PFSK-1 (cell line): ENCODE results near the gene KCNK13.

Experiments
- FOXP2 ChIP-seq: optimal IDR thresholded peaks from 2 replicates; pipeline ENCODE3; 2011; ENCODE audit warnings: borderline replicate concordance, control low read depth, inconsistent platforms; ENCODE audit not compliant: insufficient read depth; ENCODE audit errors: extremely low read length, extremely low read depth
- POLR2AphosphoS5 ChIP-seq: IDR thresholded peaks from 2 replicates; pipeline ENCODE4 v1.6.1; 2012; ENCODE audit warnings: low read depth, mild to moderate bottlenecking, control low read depth, low read length, moderate library complexity
- REST ChIP-seq, 2 experiments: IDR thresholded peaks; 2 replicates each; pipeline versions ENCODE4 v1.6.1 to v1.8.0; 2011 to 2012; ENCODE audit warnings: low read depth in 2 of 2, low read length in 2 of 2, control low read depth in 1 of 2, inconsistent platforms in 1 of 2, mild to moderate bottlenecking in 1 of 2, moderate library complexity in 1 of 2; ENCODE audit not compliant: insufficient read depth in 1 of 2
- SIN3A ChIP-seq: IDR thresholded peaks from 2 replicates; pipeline ENCODE4 v1.6.1; 2012; ENCODE audit warnings: mild to moderate bottlenecking, low read length, moderate library complexity, borderline replicate concordance; ENCODE audit not compliant: insufficient read depth
- TAF1 ChIP-seq: IDR thresholded peaks from 2 replicates; pipeline ENCODE4 v1.6.1; 2012; ENCODE audit warnings: low read length, control low read depth, borderline replicate concordance; ENCODE audit not compliant: insufficient read depth

The KCNK13 gene

GRCh38 chr14:90107789-90108188 lies 46.0 kb downstream of the KCNK13 start:
- TF ChIP-seq TAF1 (no peak), POLR2AphosphoS5 (no peak), SIN3A (no peak), FOXP2 (no peak), REST (IDR thresholded peaks at IDR 0.05; ENCODE audit: insufficient read depth in 1 of 2, low read depth in 2 of 2, low read length in 2 of 2) (no peak)

GRCh38 chr14:90109858-90110257 lies 48.1 kb downstream of the KCNK13 start:
- no peak for TF ChIP-seq TAF1
- TF ChIP-seq POLR2AphosphoS5 = no peak
- TF ChIP-seq REST (IDR thresholded peaks at IDR 0.05; ENCODE audit: insufficient read depth in 1 of 2, low read depth in 2 of 2, low read length in 2 of 2) = no peak
- no peak for TF ChIP-seq SIN3A
- TF ChIP-seq FOXP2 = no peak

GRCh38 chr14:90111895-90112534 lies 50.2 kb downstream of the KCNK13 start:
- TF ChIP-seq TAF1 (no peak), REST (IDR thresholded peaks at IDR 0.05; ENCODE audit: insufficient read depth in 1 of 2, low read depth in 2 of 2, low read length in 2 of 2) (no peak), FOXP2 (no peak), SIN3A (no peak), POLR2AphosphoS5 (no peak)

- TF ChIP-seq TAF1 = no peak
- no peak for TF ChIP-seq FOXP2
- no peak for TF ChIP-seq REST (IDR thresholded peaks at IDR 0.05; ENCODE audit: insufficient read depth in 1 of 2, low read depth in 2 of 2, low read length in 2 of 2)
These were observed 52.8 kb downstream of the KCNK13 start for GRCh38 chr14:90114554-90114953.

GRCh38 chr14:90115780-90116179 lies 54.0 kb downstream of the KCNK13 start:
- TF ChIP-seq SIN3A = no peak
- no peak for TF ChIP-seq REST (IDR thresholded peaks at IDR 0.05; ENCODE audit: insufficient read depth in 1 of 2, low read depth in 2 of 2, low read length in 2 of 2)
- no peak for TF ChIP-seq TAF1
- TF ChIP-seq POLR2AphosphoS5 = no peak
- TF ChIP-seq FOXP2 = no peak
